ENCODE measurements around the gene GLIPR1L2. TPM values are rescaled to one million over a fixed set of nuclear protein-coding genes. Genes with fewer than 3 reads are reported as not detected.

Gene GLIPR1L2
- total RNA-seq, 2 experiments from 2014 or later, result 0.33 to 0.35 TPM

GRCh38 chr12:75389061-75389460 is 1.8 kb upstream of the GLIPR1L2 start:
- Mint-ChIP-seq H3K4me3 (no peak overlapping the region), H3K4me1 (ENCODE audit: low read depth) (peaks cover 24% of the 10 kb centered on the region), H3K27ac (no peak overlapping the region), H3K36me3 (ENCODE audit: low read depth) (peaks cover 2% of the 10 kb centered on the region), H3K9me3 (no peaks in the 10 kb centered on the region), H3K27me3 (ENCODE audit: low read depth) (no peaks in the 10 kb centered on the region)
- no peak for DNase-seq
- CTCF ChIA-PET, result interaction anchor here (1.0 kb wide), 1 partner anchor 115 kb away, joined by 3 read pairs; no protein-coding TSS in a partner anchor
- intact Hi-C loops (cut with micrococcal nuclease), result no loop called here

- Mint-ChIP-seq H3K27ac (peak overlapping the region; percentile 16), H3K36me3 (ENCODE audit: low read depth) (peaks cover 2% of the 10 kb centered on the region), H3K27me3 (ENCODE audit: low read depth) (no peaks in the 10 kb centered on the region), H3K9me3 (no peaks in the 10 kb centered on the region), H3K4me3 (peak overlapping the region; percentile 87), H3K4me1 (ENCODE audit: low read depth) (peaks cover 24% of the 10 kb centered on the region)
- intact Hi-C loops (cut with micrococcal nuclease), result loop anchor here (1.0 to 10.0 kb wide), 6 partner anchors 29 to 1373 kb away; partner anchors contain the start of genes KRR1, OSBPL8, PHLDA1 and ZDHHC17
- no peak for DNase-seq
- CTCF ChIA-PET, result interaction anchor here (1.0 to 1.9 kb wide), 3 partner anchors 69 to 115 kb away, joined by 3 to 4 read pairs (median 3); no protein-coding TSS in a partner anchor
These were observed 1.2 kb upstream of the GLIPR1L2 start for GRCh38 chr12:75389706-75390105.

- Mint-ChIP-seq H3K4me1 (ENCODE audit: low read depth) (peaks cover 24% of the 10 kb centered on the region), H3K4me3 (peak overlapping the region; percentile 87), H3K36me3 (ENCODE audit: low read depth) (peaks cover 2% of the 10 kb centered on the region), H3K27ac (peak overlapping the region; percentile 89), H3K27me3 (ENCODE audit: low read depth) (no peaks in the 10 kb centered on the region), H3K9me3 (no peaks in the 10 kb centered on the region)
- intact Hi-C loops (cut with micrococcal nuclease), result loop anchor here (1.0 to 10.0 kb wide), 6 partner anchors 30 to 1372 kb away; partner anchors contain the start of genes KRR1, OSBPL8, PHLDA1 and ZDHHC17
- CTCF ChIA-PET, result interaction anchor here (1.3 to 1.9 kb wide), 5 partner anchors 56 to 95 kb away, joined by 3 to 10 read pairs (median 5); partner anchors contain the start of gene GLIPR1
- DNase-seq, result no peak
These were observed 562 bp upstream of the GLIPR1L2 start for GRCh38 chr12:75390156-75390898.

GRCh38 chr12:75404231-75404630 is 13.3 kb downstream of the GLIPR1L2 start:
- Mint-ChIP-seq H3K27ac (no peak overlapping the region), H3K36me3 (ENCODE audit: low read depth) (no peaks in the 10 kb centered on the region), H3K9me3 (no peaks in the 10 kb centered on the region), H3K4me3 (no peak overlapping the region), H3K27me3 (ENCODE audit: low read depth) (no peaks in the 10 kb centered on the region), H3K4me1 (ENCODE audit: low read depth) (no peaks in the 10 kb centered on the region)
- intact Hi-C loops (cut with micrococcal nuclease), result no loop called here
- CTCF ChIA-PET, result interaction anchor here (0.5 to 0.6 kb wide), 2 partner anchors 100 to 1135 kb away, joined by 3 read pairs; no protein-coding TSS in a partner anchor
- DNase-seq, result no peak

- no peaks in the 10 kb centered on the region for H3K27me3 Mint-ChIP-seq (ENCODE audit: low read depth)
- no peak for DNase-seq
- intact Hi-C loops (cut with micrococcal nuclease), result no loop called here
- no peaks in the 10 kb centered on the region for H3K4me1 Mint-ChIP-seq (ENCODE audit: low read depth)
- H3K36me3 Mint-ChIP-seq (ENCODE audit: low read depth), result peaks cover 2% of the 10 kb centered on the region
- H3K27ac Mint-ChIP-seq, result no peak overlapping the region
- CTCF ChIA-PET, result interaction anchor here (0.7 to 1.2 kb wide), 2 partner anchors 9 to 16 kb away, joined by 3 to 4 read pairs; no protein-coding TSS in a partner anchor
- H3K4me3 Mint-ChIP-seq, result no peak overlapping the region
- peaks cover 3% of the 10 kb centered on the region for H3K9me3 Mint-ChIP-seq
These were observed 16.8 kb downstream of the GLIPR1L2 start for GRCh38 chr12:75407683-75408082.

- CTCF ChIA-PET, result no interaction called here
These were observed 18.9 kb downstream of the GLIPR1L2 start for GRCh38 chr12:75409830-75410229.

GRCh38 chr12:75414671-75415070 is 23.8 kb downstream of the GLIPR1L2 start:
- Mint-ChIP-seq H3K27ac (no peak overlapping the region), H3K36me3 (ENCODE audit: low read depth) (peaks cover 2% of the 10 kb centered on the region), H3K27me3 (ENCODE audit: low read depth) (no peaks in the 10 kb centered on the region), H3K9me3 (peaks cover 3% of the 10 kb centered on the region), H3K4me1 (ENCODE audit: low read depth) (no peaks in the 10 kb centered on the region), H3K4me3 (no peak overlapping the region)
- no peak for DNase-seq
- CTCF ChIA-PET, result no interaction called here
- intact Hi-C loops (cut with micrococcal nuclease), result no loop called here

More at GRCh38 chr12:75409830-75410229, 18.9 kb downstream of the GLIPR1L2 start:
- Mint-ChIP-seq H3K9me3 (peaks cover 3% of the 10 kb centered on the region), H3K27me3 (ENCODE audit: low read depth) (no peaks in the 10 kb centered on the region), H3K4me1 (ENCODE audit: low read depth) (no peaks in the 10 kb centered on the region), H3K27ac (no peak overlapping the region), H3K4me3 (no peak overlapping the region), H3K36me3 (ENCODE audit: low read depth) (peaks cover 2% of the 10 kb centered on the region)
- intact Hi-C loops (cut with micrococcal nuclease), result no loop called here
- no peak for DNase-seq

- Mint-ChIP-seq H3K9me3 (peaks cover 5% of the 10 kb centered on the region), H3K27ac (no peak overlapping the region), H3K4me1 (ENCODE audit: low read depth) (no peaks in the 10 kb centered on the region), H3K36me3 (ENCODE audit: low read depth) (peaks cover 1% of the 10 kb centered on the region), H3K27me3 (ENCODE audit: low read depth) (no peaks in the 10 kb centered on the region), H3K4me3 (no peak overlapping the region)
- intact Hi-C loops (cut with micrococcal nuclease), result no loop called here
- no peak for DNase-seq
- CTCF ChIA-PET, result no interaction called here
These were observed 29.0 kb downstream of the GLIPR1L2 start for GRCh38 chr12:75419841-75420240.

GRCh38 chr12:75427491-75427890 is 36.6 kb downstream of the GLIPR1L2 start:
- Mint-ChIP-seq H3K4me1 (ENCODE audit: low read depth) (no peaks in the 10 kb centered on the region), H3K27ac (no peak overlapping the region), H3K27me3 (ENCODE audit: low read depth) (peaks cover 2% of the 10 kb centered on the region), H3K4me3 (no peak overlapping the region), H3K36me3 (ENCODE audit: low read depth) (peaks cover 8% of the 10 kb centered on the region), H3K9me3 (peaks cover 29% of the 10 kb centered on the region)
- CTCF ChIA-PET, result interaction anchor here (0.7 kb wide), 1 partner anchor 140 kb away, joined by 3 read pairs; no protein-coding TSS in a partner anchor
- no peak for DNase-seq
- intact Hi-C loops (cut with micrococcal nuclease), result no loop called here

GRCh38 chr12:75428767-75429166 is 37.9 kb downstream of the GLIPR1L2 start:
- Mint-ChIP-seq H3K4me3 (no peak overlapping the region), H3K4me1 (ENCODE audit: low read depth) (no peaks in the 10 kb centered on the region), H3K9me3 (peaks cover 27% of the 10 kb centered on the region), H3K27me3 (ENCODE audit: low read depth) (peaks cover 2% of the 10 kb centered on the region), H3K36me3 (ENCODE audit: low read depth) (peaks cover 8% of the 10 kb centered on the region), H3K27ac (no peak overlapping the region)
- CTCF ChIA-PET, result no interaction called here
- no peak for DNase-seq
- intact Hi-C loops (cut with micrococcal nuclease), result no loop called here

GRCh38 chr12:75432924-75433323 is 42.0 kb downstream of the GLIPR1L2 start:
- H3K27ac Mint-ChIP-seq, result no peak overlapping the region
- H3K9me3 Mint-ChIP-seq, result peaks cover 18% of the 10 kb centered on the region

GRCh38 chr12:75437564-75437963 is 46.7 kb downstream of the GLIPR1L2 start:
- CTCF ChIA-PET, result interaction anchor here (0.6 to 2.3 kb wide), 5 partner anchors 47 to 451 kb away, joined by 3 to 8 read pairs (median 4); no protein-coding TSS in a partner anchor
- H3K36me3 Mint-ChIP-seq (ENCODE audit: low read depth), result peaks cover 3% of the 10 kb centered on the region
- peaks cover 7% of the 10 kb centered on the region for H3K9me3 Mint-ChIP-seq
- H3K27me3 Mint-ChIP-seq (ENCODE audit: low read depth), result peaks cover 9% of the 10 kb centered on the region
- DNase-seq, result no peak
- no peak overlapping the region for H3K4me3 Mint-ChIP-seq
- intact Hi-C loops (cut with micrococcal nuclease), result loop anchor here (1.0 kb wide), 2 partner anchors 41 to 68 kb away; no protein-coding TSS in a partner anchor
- H3K4me1 Mint-ChIP-seq (ENCODE audit: low read depth), result peaks cover 2% of the 10 kb centered on the region
- no peak overlapping the region for H3K27ac Mint-ChIP-seq

More at GRCh38 chr12:75432924-75433323, 42.0 kb downstream of the GLIPR1L2 start:
- Mint-ChIP-seq H3K36me3 (ENCODE audit: low read depth) (peaks cover 1% of the 10 kb centered on the region), H3K4me3 (no peak overlapping the region), H3K4me1 (ENCODE audit: low read depth) (no peaks in the 10 kb centered on the region), H3K27me3 (ENCODE audit: low read depth) (no peaks in the 10 kb centered on the region)
- CTCF ChIA-PET, result no interaction called here
- no peak for DNase-seq
- intact Hi-C loops (cut with micrococcal nuclease), result no loop called here

All from activated naive CD4-positive, alpha-beta T cell treated with anti-CD3 and anti-CD28 coated beads for 36 hours (primary cell).